Measurements from ENCODE around the gene ANKRD12. TPM values are rescaled to one million over a fixed set of nuclear protein-coding genes. Genes with fewer than 3 reads are reported as not detected.

Gene ANKRD12
- total RNA-seq, 6 experiments from 2014 or later = 26.5 to 31.3 (median 29.8) TPM

DNA sequence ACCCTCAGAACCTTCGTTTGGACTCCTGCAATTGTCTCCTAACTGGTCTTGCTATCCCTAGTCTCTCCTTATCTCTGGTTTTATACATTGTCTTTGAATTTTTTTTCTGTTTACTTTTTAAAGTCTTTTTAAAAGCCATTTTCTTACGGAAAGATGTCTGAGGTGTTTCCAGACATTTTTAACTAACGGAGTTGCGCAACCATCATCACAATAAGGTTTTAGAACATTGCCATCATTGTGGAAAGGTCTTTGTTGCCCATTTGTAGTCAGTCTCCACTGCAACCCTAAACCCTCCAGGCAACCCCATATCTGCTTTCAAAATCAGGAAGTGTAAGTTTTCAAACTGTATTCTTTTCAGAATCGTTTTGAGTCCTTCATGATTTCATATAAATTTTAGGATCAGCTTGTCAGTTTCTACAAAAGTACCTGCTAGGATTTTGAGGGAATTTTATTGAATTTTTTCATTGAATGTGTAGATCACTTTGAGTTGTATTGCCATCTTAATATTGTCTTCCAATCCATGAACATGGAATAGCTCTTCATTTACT, 46.3 kb downstream of the ANKRD12 start:
- H3K4me3 Mint-ChIP-seq = no peak overlapping the region
- no peak for DNase-seq
- peaks cover 58% of the 10 kb centered on the region for H3K4me1 Mint-ChIP-seq (ENCODE audit: low read depth)
- TF ChIP-seq, protein P1, sequence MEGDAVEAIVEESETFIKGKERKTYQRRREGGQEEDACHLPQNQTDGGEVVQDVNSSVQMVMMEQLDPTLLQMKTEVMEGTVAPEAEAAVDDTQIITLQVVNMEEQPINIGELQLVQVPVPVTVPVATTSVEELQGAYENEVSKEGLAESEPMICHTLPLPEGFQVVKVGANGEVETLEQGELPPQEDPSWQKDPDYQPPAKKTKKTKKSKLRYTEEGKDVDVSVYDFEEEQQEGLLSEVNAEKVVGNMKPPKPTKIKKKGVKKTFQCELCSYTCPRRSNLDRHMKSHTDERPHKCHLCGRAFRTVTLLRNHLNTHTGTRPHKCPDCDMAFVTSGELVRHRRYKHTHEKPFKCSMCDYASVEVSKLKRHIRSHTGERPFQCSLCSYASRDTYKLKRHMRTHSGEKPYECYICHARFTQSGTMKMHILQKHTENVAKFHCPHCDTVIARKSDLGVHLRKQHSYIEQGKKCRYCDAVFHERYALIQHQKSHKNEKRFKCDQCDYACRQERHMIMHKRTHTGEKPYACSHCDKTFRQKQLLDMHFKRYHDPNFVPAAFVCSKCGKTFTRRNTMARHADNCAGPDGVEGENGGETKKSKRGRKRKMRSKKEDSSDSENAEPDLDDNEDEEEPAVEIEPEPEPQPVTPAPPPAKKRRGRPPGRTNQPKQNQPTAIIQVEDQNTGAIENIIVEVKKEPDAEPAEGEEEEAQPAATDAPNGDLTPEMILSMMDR (IDR thresholded peaks at IDR 0.05) = no peak
- no peaks in the 10 kb centered on the region for H3K27me3 Mint-ChIP-seq (ENCODE audit: insufficient read depth)
- peaks cover 22% of the 10 kb centered on the region for H3K36me3 Mint-ChIP-seq (ENCODE audit: low read depth)
- H3K27ac Mint-ChIP-seq = no peak overlapping the region
- no peaks in the 10 kb centered on the region for H3K9me3 Mint-ChIP-seq

DNA sequence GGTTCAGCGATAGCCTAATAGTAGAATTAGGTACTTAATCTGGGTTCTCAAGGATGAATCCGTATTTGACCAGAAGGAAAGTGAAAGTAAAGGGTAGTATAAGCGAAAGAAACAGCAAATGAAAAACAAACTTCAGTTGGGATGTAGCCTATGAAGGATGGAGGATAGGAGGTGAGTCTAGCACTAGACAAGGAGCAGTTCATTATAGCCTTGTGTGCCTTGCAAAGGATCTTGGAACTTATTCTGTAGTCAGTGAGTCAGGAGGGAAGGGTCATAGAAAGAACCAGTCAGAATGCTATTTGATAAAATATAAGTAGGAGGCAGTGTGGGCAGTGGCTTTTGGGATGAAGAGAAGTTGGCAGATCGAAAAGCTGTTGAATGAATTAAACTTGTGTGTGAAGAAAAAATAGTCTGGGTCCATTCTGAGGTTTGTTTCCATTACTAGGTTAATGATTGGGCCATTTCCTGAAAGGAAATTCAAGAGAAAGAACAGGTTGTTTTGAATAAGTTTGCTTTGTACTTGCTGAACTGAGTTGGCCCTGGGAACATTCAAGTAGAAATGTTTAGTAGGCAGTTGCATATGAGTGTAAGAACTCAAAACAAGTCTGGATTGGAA, 48.5 kb downstream of the ANKRD12 start:
- Mint-ChIP-seq H3K4me3 (no peak overlapping the region), H3K4me1 (ENCODE audit: low read depth) (peaks cover 51% of the 10 kb centered on the region)
- DNase-seq = no peak

DNA sequence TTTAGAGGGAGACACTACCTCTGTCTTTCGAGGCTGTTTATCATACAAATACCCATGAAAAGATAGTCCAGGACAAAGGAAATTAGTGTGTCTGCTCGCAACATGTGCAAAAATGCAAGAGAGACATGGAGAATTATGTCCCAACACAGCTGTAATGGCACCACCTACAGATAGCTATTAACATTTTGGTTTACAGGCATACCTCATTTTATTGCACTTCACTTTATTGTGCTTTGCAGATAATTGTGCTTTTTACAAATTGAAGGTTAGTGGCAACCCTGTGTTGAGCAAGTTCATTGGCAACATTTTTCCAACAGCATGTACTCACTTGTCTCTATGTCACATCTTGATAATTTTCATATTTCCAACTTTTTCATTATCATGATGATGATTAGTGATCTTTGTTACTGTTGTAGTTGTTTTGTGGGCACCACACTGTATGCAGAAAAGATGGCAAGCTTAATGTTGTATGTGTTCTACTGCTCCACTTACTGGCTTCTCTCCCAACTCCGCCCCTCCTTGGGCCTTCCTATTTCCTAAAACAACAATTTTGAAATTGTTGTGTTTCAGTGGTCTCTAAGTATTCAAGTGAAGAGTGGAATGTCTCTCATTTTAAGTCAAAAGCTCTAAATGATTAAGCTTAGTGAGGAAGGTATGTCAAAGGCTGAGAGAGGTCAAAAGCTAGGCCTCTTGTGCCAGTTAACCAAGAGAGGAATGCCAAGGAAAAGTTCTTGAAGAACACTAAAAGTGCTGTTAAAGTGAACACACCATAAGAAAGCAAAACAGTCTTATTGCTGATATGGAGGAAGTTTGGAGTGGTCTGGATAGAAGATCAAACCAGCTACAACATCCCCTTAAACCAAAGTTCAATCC, 52.0 kb downstream of the ANKRD12 start:
- no peak for DNase-seq

More for the DNA sequence above, 48.5 kb downstream of the ANKRD12 start:
- Mint-ChIP-seq H3K36me3 (ENCODE audit: low read depth) (peaks cover 27% of the 10 kb centered on the region), H3K27ac (no peak overlapping the region), H3K9me3 (no peaks in the 10 kb centered on the region), H3K27me3 (ENCODE audit: insufficient read depth) (no peaks in the 10 kb centered on the region)
- TF ChIP-seq, protein P1 (IDR thresholded peaks at IDR 0.05) = no peak

DNA sequence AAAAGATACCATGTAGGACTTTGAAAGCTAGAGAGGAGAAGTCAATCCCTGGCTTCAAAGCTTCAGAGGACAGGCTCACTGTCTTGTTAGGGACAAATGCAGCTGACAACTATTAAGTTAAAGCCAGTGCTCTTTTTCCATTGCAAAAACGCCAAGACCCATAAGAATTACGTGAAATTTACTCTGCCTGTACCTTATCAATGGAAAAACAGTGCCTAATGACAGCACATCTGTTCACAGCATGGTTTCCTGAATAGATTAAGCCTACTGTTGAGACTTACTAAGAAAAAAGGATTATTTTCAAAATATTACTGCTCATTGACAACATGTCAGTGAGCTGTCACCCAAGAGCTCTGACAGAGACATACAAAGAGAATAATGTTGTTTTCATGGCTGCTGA, 52.9 kb downstream of the ANKRD12 start:
- Mint-ChIP-seq H3K27me3 (ENCODE audit: insufficient read depth) (no peaks in the 10 kb centered on the region), H3K27ac (no peak overlapping the region), H3K4me3 (no peak overlapping the region), H3K36me3 (ENCODE audit: low read depth) (peaks cover 29% of the 10 kb centered on the region), H3K9me3 (no peaks in the 10 kb centered on the region), H3K4me1 (ENCODE audit: low read depth) (peaks cover 21% of the 10 kb centered on the region)
- DNase-seq = no peak
- TF ChIP-seq, protein P1 (IDR thresholded peaks at IDR 0.05) = no peak

More for the DNA sequence above, 52.0 kb downstream of the ANKRD12 start:
- no peak overlapping the region for H3K4me3 Mint-ChIP-seq
- no peaks in the 10 kb centered on the region for H3K27me3 Mint-ChIP-seq (ENCODE audit: insufficient read depth)
- H3K27ac Mint-ChIP-seq = no peak overlapping the region
- H3K9me3 Mint-ChIP-seq = no peaks in the 10 kb centered on the region
- H3K36me3 Mint-ChIP-seq (ENCODE audit: low read depth) = peaks cover 32% of the 10 kb centered on the region
- TF ChIP-seq, protein P1 (IDR thresholded peaks at IDR 0.05) = 0 out of 2 replicates have a peak, but pooled peaks have one; percentile 13
- H3K4me1 Mint-ChIP-seq (ENCODE audit: low read depth) = peaks cover 21% of the 10 kb centered on the region

DNA sequence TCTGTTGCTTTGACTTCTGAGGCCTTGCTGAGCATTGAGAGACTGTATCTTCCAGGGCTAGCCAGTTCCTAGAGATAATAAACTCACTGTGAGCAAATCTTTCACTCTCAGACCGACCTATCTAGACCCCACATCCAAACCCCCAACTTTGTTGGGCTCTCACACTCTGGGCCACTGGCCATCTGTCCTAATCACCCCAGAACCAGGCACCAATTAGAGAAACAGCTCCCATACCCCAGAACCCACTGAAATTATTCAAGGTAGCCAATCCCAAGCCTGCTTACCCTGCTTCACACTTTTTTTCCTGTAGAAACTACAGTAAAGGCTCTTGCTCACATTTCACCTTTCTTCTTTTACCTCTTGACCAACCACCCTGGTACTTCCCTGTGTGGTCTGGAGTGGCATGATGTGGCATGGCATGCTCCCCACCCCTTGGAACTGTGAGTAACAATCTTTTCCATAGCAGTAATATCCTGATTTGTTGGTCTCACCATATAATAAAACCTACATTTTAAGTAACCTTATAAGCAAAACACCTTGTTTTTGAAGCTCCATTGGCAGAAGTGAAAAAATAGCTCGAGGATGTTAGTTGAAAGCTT, 55.2 kb downstream of the ANKRD12 start:
- H3K36me3 Mint-ChIP-seq (ENCODE audit: low read depth) = peaks cover 41% of the 10 kb centered on the region
- TF ChIP-seq, protein P1 (IDR thresholded peaks at IDR 0.05) = no peak
- no peak overlapping the region for H3K4me3 Mint-ChIP-seq
- no peak overlapping the region for H3K27ac Mint-ChIP-seq
- peaks cover 11% of the 10 kb centered on the region for H3K4me1 Mint-ChIP-seq (ENCODE audit: low read depth)
- no peaks in the 10 kb centered on the region for H3K27me3 Mint-ChIP-seq (ENCODE audit: insufficient read depth)
- no peak for DNase-seq
- no peaks in the 10 kb centered on the region for H3K9me3 Mint-ChIP-seq
